HG03045 (cell line): ENCODE results near the gene CYP4X1.
"Not testable (repeated sequence)": the region's sequence is repeated elsewhere in the genome, so short reads cannot be mapped to it uniquely, and the experiment has no call there.

ENCODE experiments used
- ATAC-seq: cut with Tn5 transposase; IDR thresholded peaks from one replicate; pipeline ENCODE4 v1.9.1; 2021; ENCODE audit warnings: mild to moderate bottlenecking, moderate library complexity; ENCODE audit not compliant: unreplicated experiment

The CYP4X1 gene, protein sequence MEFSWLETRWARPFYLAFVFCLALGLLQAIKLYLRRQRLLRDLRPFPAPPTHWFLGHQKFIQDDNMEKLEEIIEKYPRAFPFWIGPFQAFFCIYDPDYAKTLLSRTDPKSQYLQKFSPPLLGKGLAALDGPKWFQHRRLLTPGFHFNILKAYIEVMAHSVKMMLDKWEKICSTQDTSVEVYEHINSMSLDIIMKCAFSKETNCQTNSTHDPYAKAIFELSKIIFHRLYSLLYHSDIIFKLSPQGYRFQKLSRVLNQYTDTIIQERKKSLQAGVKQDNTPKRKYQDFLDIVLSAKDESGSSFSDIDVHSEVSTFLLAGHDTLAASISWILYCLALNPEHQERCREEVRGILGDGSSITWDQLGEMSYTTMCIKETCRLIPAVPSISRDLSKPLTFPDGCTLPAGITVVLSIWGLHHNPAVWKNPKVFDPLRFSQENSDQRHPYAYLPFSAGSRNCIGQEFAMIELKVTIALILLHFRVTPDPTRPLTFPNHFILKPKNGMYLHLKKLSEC

DNA sequence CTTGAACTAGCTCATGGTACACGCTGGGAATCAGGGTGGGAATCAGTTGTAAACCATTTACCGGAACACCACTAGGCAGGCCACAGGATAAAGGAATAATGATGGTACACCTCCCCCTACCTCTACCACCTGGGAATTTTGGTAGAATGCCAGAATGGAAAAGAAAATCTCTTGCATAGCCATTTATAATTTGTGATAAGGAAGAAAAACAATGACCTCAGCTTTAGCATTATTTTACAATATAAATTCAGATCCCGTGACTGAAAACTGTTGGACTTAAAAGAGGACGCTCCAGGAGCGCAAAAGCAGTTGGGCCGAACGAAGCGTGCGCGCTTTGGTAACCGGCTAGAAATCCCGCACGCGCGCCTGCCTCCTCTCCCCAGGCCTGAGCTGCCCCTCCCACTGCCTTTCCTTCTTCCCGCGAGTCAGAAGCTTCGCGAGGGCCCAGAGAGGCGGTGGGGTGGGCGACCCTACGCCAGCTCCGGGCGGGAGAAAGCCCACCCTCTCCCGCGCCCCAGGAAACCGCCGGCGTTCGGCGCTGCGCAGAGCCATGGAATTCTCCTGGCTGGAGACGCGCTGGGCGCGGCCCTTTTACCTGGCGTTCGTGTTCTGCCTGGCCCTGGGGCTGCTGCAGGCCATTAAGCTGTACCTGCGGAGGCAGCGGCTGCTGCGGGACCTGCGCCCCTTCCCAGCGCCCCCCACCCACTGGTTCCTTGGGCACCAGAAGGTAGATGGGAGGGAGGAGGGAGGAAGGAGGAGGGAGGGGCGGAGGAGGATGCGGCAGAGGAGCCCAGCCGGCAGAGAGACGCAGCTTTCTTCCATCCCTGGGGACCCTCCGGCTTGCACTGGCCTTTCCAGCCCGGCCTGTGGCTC, at the start of gene CYP4X1:
TSS of gene CYP4X1 (plus strand) at position 402 of the 873 bp plus-strand sequence. CDS start at position 551, 149 bp downstream.
- ATAC-seq: no peak

DNA sequence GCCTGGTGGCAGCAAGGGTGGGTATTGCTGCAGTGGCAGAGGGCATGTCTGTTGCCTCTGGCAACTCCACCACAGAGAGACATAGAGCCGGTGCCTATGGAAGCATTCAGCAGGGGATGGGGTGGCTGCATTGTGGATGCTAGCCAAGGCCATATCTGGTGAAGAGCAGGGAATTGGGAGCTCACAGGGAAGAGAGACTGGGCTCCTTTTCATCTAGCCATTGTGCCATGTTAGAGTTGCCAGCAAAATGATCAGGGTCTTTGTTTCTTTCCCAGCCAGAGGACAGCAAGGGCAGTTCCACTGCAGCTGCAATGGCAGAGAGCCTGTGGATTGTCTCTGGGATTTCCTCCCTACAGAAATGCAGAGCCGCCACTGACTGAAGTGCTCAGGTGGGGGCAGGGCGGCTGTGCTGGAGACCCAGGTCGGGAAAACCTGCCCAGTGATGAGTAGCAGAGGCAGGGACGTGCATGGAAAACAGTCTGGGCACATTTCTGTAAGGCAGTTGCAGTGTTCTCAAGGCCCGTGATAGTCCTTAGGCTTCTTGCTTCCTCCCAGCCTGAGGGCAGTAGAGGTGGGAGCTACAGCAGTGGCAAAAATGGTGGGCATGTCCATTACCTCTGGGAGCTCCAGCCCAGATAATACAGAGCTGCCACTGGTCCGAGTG, 40.2 kb upstream of the CYP4X1 start:
- ATAC-seq: no peak

DNA sequence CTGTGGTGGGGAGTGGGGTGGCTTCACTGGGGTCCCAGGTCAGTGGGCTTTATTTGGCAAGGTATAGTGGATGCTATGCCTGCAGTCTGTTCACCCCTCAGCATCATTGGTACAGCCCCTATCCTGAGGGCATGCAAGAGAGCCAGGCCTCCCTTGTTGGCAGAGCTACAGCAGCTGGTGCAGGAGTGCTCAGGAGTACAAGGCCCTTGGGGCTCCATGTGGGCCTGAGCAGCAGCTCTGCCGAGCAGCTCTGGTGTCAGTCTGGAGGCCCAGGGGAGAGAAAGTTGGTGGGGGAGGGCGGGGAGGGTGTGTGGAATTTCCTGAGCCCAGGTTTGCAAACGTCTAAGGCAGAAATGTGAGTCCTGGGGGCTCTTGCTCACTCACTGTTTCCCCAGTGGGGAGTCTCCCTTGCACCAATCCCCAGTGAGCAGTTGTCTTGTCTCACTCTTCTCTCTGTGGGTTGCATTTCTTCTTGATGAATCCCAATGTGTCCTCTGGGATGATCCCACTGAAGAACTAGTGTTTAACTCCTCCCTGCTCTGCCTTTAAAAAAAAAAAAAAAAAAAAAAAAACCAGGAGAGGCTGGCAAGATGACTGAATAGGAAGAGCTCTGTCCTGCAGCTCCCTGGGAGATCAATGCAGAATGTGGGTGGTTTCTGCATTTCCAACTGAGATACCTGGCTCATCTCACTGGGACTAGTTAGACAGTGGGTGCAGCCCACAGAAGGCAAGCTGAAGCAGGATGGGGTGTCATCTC, 39.5 kb upstream of the CYP4X1 start:
- ATAC-seq: no peak

DNA sequence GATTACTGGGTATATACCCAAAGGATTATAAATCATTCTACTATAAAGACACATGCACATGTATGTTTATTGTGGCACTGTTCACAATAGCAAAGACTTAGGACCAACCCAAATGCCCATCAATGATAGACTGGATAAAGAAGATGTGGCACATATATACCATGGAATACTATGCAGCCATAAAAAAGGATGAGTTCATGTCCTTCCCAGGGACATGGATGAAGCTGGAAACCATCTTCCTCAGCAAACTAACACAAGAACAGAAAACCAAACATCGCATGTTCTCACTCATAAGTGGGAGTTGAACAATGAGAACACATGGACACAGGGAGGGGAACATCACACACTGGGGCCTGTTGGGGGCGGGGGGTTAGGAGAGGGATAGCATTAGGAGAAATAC, 32.9 kb upstream of the CYP4X1 start:
- ATAC-seq: not testable (repeated sequence)

DNA sequence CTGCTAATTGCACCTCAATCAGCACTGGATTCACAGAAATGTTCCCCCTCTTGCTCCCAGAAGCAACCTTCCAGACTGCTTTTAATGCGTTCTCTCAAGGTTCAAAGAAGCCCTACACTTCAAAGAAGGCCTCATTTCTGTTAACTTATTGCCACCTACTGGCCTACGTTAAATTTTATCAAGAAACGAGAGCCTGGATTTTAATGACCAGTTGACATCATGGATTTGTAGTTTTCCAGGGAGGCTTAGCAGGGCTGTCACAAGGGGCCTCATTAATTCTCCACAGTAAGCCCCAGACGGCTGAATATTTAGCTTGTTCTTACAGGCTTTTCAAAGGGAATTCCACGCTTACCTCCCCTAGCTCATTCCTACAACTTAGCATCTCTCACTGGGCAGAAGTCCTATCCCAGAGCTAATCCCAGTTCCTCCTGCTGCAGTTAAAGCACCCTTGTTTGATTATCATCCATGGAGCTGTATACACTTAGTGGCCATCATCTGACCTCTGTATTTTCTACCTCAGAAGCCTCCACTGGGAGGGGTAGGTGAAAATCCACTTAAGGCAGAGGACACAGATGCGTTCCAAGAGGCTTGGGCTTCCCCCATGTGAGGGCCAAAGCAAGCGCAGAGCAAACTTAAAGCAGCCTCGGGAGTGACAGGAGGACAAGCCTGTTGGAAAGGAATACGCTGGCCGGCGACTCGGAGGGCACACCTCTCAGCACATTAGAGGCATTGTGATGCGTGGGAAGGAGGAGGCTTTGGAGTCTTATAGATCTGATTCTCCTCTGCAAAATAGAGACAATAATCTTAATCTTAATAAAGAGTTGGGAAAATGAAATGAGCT, 32.2 kb upstream of the CYP4X1 start:
- no peak for ATAC-seq

DNA sequence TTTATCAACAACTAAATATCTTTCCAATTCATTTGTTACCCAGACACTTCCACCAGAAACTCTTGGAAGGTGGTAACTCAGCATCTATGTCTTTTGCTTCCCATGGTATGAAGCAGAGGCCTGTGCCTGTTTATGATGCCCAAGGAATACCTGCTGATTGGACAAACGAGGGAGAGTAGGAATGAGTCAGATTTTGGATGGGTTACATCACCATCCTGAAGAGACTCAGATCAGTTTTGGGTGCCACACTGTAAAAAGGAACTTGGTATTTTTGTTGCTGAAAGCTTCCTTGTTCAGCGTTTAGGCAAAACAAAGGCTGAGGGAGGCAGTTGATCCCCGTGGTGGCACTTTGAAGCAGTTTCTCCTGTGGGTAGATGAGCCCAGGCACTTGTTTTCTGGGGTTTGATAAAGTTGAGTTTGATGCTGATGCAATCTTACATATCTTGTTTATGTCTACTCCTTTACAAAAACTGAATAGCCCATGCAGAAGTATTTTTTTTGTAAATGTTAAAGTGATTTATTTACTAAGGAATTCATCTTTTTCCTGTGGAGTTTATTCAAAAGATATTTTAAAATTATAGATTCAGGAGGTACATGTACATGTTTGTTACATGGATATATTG, 26.7 kb upstream of the CYP4X1 start:
- ATAC-seq: no peak

DNA sequence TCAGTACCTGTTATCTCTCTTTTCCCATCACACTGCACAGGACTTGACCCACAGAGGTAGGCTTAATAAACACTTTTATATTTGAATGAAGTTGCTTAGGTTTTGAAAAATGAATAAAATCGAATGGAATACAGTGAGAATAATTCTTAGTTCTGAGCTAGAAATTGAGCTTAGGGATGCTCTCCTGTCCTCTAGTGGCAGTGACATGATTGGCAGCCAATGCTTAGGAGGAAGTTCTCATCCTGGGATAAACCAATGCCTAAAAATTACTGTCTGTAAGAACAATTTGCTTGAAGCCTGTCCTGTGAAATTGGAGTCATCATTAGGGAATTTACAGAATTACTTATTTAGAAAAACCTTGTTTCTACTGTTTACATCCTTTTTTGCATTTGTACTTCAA, 21.3 kb upstream of the CYP4X1 start:
- no peak for ATAC-seq

DNA sequence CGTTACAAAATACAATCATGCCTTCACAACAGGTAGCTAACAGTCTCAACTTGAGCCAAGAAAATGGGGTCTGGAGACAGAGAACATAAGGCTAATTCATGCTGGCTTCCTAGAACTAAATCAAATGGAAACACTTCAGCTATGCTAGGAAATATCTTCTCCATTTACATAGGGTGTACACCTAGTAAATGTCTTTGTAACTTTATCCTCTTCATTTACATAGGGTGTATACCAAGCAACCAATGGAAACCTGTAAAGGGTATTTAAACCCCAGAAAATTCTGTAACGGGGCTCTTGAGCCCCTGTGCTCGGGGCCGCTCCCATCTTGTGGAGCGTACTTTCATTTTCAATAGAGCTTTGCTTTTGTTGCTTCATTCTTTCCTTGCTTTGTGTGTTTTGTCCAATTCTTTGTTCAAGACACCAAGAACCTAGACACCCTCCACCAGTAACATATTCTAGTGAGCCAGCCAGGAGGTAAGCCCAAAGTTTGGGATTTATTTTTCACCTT, 19.5 kb upstream of the CYP4X1 start:
- ATAC-seq: no peak

DNA sequence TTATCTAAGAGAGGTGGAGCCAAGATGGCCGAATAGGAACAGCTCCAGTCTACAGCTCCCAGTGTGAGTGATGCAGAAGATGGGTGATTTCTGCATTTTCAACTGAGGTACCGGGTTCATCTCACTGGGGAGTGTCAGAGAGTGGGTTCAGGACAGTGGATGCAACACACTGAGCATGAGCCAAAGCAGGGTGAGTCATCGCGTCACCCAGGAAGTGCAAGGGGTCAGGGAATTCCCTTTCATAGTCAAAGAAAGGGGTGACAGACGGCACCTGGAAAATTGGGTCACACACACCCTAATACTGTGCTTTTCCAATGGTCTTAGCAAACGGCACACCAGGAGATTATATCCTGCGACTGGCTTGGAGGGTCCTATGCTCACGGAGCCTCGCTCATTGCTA, 17.0 kb upstream of the CYP4X1 start:
- not testable (repeated sequence) for ATAC-seq

DNA sequence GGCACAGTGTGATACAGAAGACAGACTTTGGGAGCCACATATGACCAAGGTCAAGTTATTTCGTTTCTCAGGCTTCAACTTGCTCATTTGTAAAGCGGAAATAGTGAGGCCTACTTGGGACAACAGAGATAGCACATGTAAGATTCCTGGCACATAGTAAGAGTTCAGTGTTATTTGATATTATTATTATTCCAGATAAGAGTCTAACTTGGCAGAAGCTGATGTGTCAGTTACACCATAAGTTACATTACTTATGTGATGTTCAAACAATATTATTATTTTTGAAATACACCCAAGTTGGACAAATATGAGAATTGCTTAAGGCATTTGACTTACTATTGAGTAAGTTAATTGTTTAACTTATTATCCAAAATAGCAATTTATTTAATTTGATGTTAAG, 10.2 kb upstream of the CYP4X1 start:
- no peak for ATAC-seq

DNA sequence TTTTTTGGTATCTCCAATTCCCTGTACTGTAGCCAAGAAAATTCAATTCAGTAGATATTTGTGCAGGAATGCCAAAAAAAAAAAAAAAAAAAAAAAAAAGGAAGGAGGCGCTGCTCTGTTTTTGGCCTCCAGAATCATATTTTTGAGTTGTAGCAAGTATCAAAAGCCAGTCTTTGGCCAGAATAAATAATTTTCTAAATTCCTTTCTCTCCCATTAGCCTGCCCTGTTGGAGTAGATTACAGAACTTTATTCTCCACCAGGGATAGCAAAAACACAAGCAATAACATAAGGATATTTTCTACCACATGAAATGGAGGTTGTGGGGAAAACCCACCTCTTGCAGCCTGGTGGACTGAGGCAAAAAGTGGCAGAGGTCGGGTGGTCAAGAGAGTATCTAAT, 2.4 kb upstream of the CYP4X1 start:
- no peak for ATAC-seq

DNA sequence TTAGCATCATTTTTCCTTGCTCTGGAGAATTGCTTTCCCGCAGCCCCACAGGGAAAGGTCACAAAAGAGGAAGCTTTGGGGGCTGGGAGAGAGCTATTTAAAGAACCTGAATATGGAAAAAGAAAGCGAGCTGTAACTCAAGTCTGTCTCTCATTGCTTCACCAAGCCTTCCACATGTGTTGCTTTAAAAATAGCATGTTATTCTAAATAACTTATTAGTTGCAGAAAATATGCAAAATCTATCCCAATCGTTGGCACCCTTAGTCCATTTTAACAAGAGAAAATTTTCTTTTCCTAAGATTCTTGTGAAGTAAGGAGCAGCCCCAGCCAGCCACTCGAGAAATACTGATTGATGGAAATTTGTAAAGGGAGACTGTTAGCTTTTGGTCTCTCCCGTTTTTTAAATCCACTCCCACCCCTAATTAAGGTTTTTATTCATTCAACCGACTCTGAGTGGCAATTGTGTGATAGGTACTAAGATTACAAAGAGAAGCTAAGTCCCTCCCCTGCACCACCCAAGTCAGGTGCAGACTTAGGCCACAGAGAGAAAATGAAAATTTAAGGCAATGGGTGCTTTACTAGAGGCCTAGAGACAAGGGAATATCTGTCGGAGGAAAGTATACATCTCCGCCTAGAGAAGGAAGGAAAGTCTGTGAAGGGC, 802 bp downstream of the CYP4X1 start:
- ATAC-seq: no peak

DNA sequence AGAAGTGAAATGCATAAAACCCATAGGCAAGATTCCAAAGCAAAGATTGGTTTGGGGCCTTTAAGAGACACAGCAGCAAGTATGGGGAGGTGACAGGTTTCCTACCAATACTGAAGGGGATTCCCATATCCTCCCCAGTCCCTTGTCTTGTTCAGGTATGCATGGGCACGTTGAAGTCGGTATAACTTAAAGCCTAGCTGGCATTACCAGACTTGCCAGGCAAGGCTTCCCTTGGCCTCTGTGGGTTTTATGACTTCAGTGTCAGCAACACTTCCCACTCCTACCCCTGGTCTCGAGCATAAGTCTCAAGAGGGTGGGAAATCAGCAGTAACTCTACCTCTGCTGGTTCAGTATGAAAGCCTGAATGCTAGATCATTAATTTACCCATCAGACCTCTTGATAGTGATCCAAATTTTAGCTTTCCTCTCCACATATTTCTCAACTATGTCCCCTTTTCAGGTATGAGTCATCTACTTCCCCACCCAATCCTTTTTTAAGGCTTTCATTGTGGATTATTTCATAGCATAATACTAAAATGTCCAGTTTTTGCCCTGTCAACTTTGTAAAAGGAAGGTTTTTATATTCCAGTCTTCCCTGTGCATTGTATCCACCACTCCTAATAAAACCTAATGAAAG, 6.8 kb downstream of the CYP4X1 start:
- ATAC-seq: no peak

DNA sequence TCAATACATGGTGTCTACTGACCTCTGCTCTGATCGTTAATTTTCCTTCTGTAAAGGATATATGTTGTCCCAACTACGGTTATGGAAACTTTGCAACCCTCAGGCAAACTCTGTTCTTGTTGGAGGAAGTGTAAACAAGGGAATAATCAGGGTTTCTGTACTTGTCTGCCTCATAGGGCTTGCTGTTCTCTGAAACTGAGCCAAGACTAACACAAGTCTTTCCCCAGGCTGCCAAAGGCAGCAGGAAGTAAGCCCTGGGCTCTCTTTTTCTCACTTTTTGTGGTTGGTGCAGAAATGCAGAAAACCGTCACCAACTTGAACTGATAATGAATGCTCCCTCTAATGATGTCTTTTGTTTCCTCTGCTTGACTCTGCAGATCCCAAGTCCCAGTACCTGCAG, 7.6 kb downstream of the CYP4X1 start:
- ATAC-seq: no peak

DNA sequence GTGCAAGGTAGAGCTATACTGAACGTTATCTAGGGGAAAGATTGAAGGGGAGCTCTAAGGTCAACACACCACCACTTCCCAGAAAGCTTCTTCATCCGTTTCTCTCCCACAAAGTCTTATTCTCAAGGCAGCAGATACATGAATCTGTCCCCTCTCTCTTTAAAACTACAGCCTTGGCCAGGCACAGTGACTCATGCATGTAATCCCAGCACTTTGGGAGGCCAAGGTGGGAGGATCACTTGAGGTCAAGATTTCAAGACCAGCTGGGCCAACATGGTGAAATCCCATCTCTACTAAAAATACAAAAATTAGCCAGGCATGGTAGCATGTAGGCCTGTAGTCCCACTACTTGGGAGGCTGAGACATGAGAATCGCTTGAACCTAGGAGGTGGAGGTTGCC, 8.1 kb downstream of the CYP4X1 start:
- ATAC-seq: no peak

DNA sequence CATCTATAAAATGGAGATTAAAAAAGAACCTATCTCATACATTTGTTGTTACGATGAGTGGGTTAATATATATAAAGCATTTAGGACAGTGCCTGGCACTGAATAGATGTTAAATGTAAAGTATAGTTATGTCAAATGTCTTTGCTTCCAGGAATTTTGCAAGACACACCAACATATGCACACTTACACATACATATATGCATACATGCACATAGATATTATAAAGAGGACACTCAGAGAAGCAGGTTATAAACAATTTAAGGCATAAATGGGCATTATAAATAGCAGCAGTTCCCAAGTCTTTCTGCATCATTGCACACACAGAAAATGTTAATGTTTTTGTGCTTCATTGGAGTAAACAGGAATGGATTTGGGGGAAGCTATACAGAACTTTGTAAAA, 13.3 kb downstream of the CYP4X1 start:
- no peak for ATAC-seq

DNA sequence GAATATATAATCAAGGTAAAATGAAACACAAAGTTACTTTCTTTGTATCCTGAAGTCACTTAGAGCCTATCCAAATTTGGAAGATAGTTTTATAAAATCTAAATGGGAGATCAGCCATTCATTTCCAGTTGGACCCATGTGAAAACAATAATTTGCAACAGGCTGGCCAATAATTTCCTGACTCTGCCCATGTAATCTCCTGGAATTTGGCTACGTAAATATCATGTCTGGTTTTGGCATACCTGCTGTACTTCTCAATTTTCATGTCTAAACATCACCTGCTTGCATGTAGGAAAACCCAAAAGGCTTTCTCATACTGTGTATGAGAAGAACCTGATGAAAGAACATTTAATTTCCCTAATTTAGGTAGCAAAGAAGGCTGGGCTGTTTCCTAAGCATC, 35.9 kb downstream of the CYP4X1 start:
- ATAC-seq: no peak

DNA sequence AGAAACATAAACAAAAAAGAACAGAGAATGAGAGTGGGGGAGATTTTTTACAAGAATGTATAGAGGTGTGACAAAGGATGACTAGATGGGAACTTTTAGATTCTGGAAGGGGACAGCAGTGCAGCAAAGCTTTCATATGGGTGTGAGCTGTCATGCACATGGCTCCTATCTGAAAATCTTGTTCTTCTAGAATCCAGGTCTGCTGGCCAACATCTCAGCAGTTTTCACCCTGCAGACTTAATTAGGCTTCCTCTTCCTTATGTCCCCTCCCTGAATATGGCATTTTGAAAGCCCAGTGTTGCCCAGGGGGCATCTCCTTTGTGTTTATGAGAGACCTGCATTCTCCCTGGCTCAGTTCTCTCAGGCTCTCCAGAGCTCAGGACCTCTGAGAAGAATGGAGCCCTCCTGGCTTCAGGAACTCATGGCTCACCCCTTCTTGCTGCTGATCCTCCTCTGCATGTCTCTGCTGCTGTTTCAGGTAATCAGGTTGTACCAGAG, 43.7 kb downstream of the CYP4X1 start, which contains the start of gene CYP4Z1:
TSS of gene CYP4Z1 (plus strand) at position 135 of the 498 bp plus-strand sequence. CDS start at position 395, 260 bp downstream.
- no peak for ATAC-seq
